GM15510 (cell line): ENCODE measurements around the gene CREM.

Experiments
- POLR2A ChIP-seq: IDR thresholded peaks from 3 replicates; pipeline ENCODE4 v1.6.1; 2011; ENCODE audit warnings: borderline replicate concordance; ENCODE audit not compliant: insufficient read length; ENCODE audit errors: extremely low read depth

CREM gene

GRCh38 chr10:35237766-35238512 lies 111.3 kb downstream of the CREM start:
- TF ChIP-seq POLR2A: no peak

GRCh38 chr10:35244549-35244948 lies 117.9 kb downstream of the CREM start:
- no peak for TF ChIP-seq POLR2A

GRCh38 chr10:35246770-35247343 lies 120.2 kb downstream of the CREM start:
- no peak for TF ChIP-seq POLR2A

- no peak for TF ChIP-seq POLR2A
Observed at GRCh38 chr10:35251373-35252100, 124.9 kb downstream of the CREM start.

- no peak for TF ChIP-seq POLR2A
Observed at GRCh38 chr10:35257057-35257983, 130.7 kb downstream of the CREM start.

GRCh38 chr10:35259769-35260397 lies 133.2 kb downstream of the CREM start:
- TF ChIP-seq POLR2A: no peak

- no peak for TF ChIP-seq POLR2A
Observed at GRCh38 chr10:35262436-35262835, 135.8 kb downstream of the CREM start.
